Smooth muscle cell (in vitro differentiated cells): ENCODE measurements around the gene MARK2. TPM values are rescaled to one million over a fixed set of nuclear protein-coding genes. Genes with fewer than 3 reads are reported as not detected.
A peak's percentile ranks its signal among the peaks of the same experiment; 100 is the strongest.

Experiments
- DNase-seq: peaks from one replicate; lab custom pipeline; 2025; ENCODE audit not compliant: unreplicated experiment; lab: John Stamatoyannopoulos, UW
- H2AFZ ChIP-seq: fragments of 200-600 bp; sonication (generic); 2 replicates; pipeline ENCODE4 v1.6.0; 2016; ENCODE audit warnings: antibody characterized with exemption, low read depth, mild to moderate bottlenecking
- H3F3A ChIP-seq: fragments of 200-600 bp; sonication (generic); 2 replicates; pipeline ENCODE4 v1.6.0; 2017; ENCODE audit warnings: antibody characterized with exemption, low read depth
- H3K27ac ChIP-seq: fragments of 200-600 bp; sonication (generic); 2 replicates; pipeline ENCODE4 v1.5.1; 2016; ENCODE audit warnings: low read depth, mild to moderate bottlenecking
- H3K27me3 ChIP-seq: fragments of 200-600 bp; sonication (generic); 2 replicates; pipeline ENCODE4 v1.6.1; 2016; ENCODE audit warnings: low read depth, mild to moderate bottlenecking
- H3K36me3 ChIP-seq: fragments of 200-600 bp; sonication (generic); 2 replicates; pipeline ENCODE4 v1.5.1; 2016; ENCODE audit warnings: low read depth
- H3K4me1 ChIP-seq: fragments of 200-600 bp; sonication (generic); 2 replicates; pipeline ENCODE4 v1.5.1; 2016; ENCODE audit warnings: low read depth
- H3K4me2 ChIP-seq: fragments of 200-600 bp; sonication (generic); 2 replicates; pipeline ENCODE4 v1.6.0; 2016; ENCODE audit warnings: mild to moderate bottlenecking
- H3K4me3 ChIP-seq: fragments of 200-600 bp; sonication (generic); 2 replicates; pipeline ENCODE4 v1.5.1; 2016; ENCODE audit warnings: mild to moderate bottlenecking
- H3K79me2 ChIP-seq: fragments of 200-600 bp; sonication (generic); 2 replicates; pipeline ENCODE4 v1.6.0; 2016; ENCODE audit warnings: low read depth, mild to moderate bottlenecking
- H3K9ac ChIP-seq: fragments of 200-600 bp; sonication (generic); 2 replicates; pipeline ENCODE4 v1.6.0; 2016; ENCODE audit warnings: low read depth
- H3K9me3 ChIP-seq: fragments of 200-600 bp; sonication (generic); replicated peaks from 2 replicates; pipeline ENCODE4 v1.5.1; 2016; ENCODE audit warnings: low read depth
- H4K20me1 ChIP-seq: fragments of 200-600 bp; sonication (generic); 2 replicates; pipeline ENCODE4 v1.6.0; 2016; ENCODE audit warnings: low read depth
- CTCF ChIP-seq: fragments of 200-600 bp; sonication (generic); IDR thresholded peaks from 2 replicates; pipeline ENCODE4 v1.5.1; 2017; ENCODE audit warnings: borderline replicate concordance, mild to moderate bottlenecking, antibody characterized with exemption; ENCODE audit not compliant: insufficient read depth, poor library complexity, severe bottlenecking
- WGBS: methylation state at CpG from one replicate; pipeline ENCODE4 v1.1.7; 2016; ENCODE audit warnings: low lambda C conversion rate; 5-methylcytosine and 5-hydroxymethylcytosine counted together
- polyA plus RNA-seq: library from polyadenylated mRNA; unstranded; fragments of >200 nt; fragmentation: Nextera tagmentation; extraction: Ambion mirVana; gene quantifications from 2 replicates; pipeline ENCODE4 v1.2.1, GENCODE V29; 2016
- total RNA-seq: library from RNA; depleted of rRNA; stranded (reverse); fragments of >200 nt; gene quantifications from 2 replicates; pipeline ENCODE4 v1.2.3, GENCODE V29; 2014

Gene MARK2
- total and polyA plus RNA-seq, 2 experiments from 2014 or later, result 14.2 to 23.3 TPM

- no peak overlapping the region for H3K27ac ChIP-seq
- H3K9me3 ChIP-seq, result no peaks in the 10 kb centered on the region
- 93% methylated on average over 17 of the region's 17 CpGs for WGBS
- H3K4me2 ChIP-seq, result no peak overlapping the region
- no peak for TF ChIP-seq CTCF
- no peaks in the 10 kb centered on the region for H3K79me2 ChIP-seq
- no peaks in the 10 kb centered on the region for H3K27me3 ChIP-seq
- no peaks in the 10 kb centered on the region for H3K4me1 ChIP-seq
- peaks cover 29% of the 10 kb centered on the region for H4K20me1 ChIP-seq
- H3K36me3 ChIP-seq, result peaks cover 2% of the 10 kb centered on the region
- no peak overlapping the region for H2AFZ ChIP-seq
- DNase-seq, result no peak
- H3F3A ChIP-seq, result peaks cover 11% of the 10 kb centered on the region
- no peak overlapping the region for H3K4me3 ChIP-seq
- H3K9ac ChIP-seq, result no peak overlapping the region
Measured at GRCh38 chr11:63826471-63827190, 12.3 kb upstream of the MARK2 start.

- Histone ChIP-seq H3K9ac (no peak overlapping the region), H3F3A (peaks cover 4% of the 10 kb centered on the region), H3K9me3 (no peaks in the 10 kb centered on the region), H3K79me2 (no peaks in the 10 kb centered on the region), H3K4me3 (no peak overlapping the region), H2AFZ (no peak overlapping the region), H4K20me1 (peaks cover 8% of the 10 kb centered on the region), H3K27me3 (no peaks in the 10 kb centered on the region), H3K4me1 (no peaks in the 10 kb centered on the region), H3K36me3 (no peaks in the 10 kb centered on the region), H3K4me2 (no peak overlapping the region), H3K27ac (no peak overlapping the region)
- 85% methylated on average over 8 of the region's 8 CpGs for WGBS
- peak; percentile 24 for TF ChIP-seq CTCF
- no peak for DNase-seq
Measured at GRCh38 chr11:63829823-63830489, 9.0 kb upstream of the MARK2 start.

GRCh38 chr11:63831326-63831725, 7.6 kb upstream of the MARK2 start:
- Histone ChIP-seq H3K4me2 (no peak overlapping the region), H3K4me3 (no peak overlapping the region), H4K20me1 (no peaks in the 10 kb centered on the region), H3K79me2 (no peaks in the 10 kb centered on the region), H3K27ac (no peak overlapping the region), H3K9ac (no peak overlapping the region), H2AFZ (no peak overlapping the region), H3K27me3 (no peaks in the 10 kb centered on the region), H3K9me3 (no peaks in the 10 kb centered on the region), H3K4me1 (no peaks in the 10 kb centered on the region), H3F3A (peaks cover 4% of the 10 kb centered on the region), H3K36me3 (no peaks in the 10 kb centered on the region)
- 48% methylated on average over 7 of the region's 7 CpGs for WGBS
- no peak for DNase-seq
- TF ChIP-seq CTCF, result no peak

GRCh38 chr11:63832336-63832735, 6.6 kb upstream of the MARK2 start:
- H3K79me2 ChIP-seq, result no peaks in the 10 kb centered on the region
- no peak overlapping the region for H3K4me2 ChIP-seq
- TF ChIP-seq CTCF, result no peak
- no peaks in the 10 kb centered on the region for H3K36me3 ChIP-seq
- H3K4me1 ChIP-seq, result no peaks in the 10 kb centered on the region
- no peak overlapping the region for H2AFZ ChIP-seq
- no peak overlapping the region for H3K9ac ChIP-seq
- no peak overlapping the region for H3K4me3 ChIP-seq
- no peaks in the 10 kb centered on the region for H4K20me1 ChIP-seq
- H3K27me3 ChIP-seq, result no peaks in the 10 kb centered on the region
- no peak for DNase-seq
- 85% methylated on average over 2 of the region's 2 CpGs for WGBS
- H3K9me3 ChIP-seq, result no peaks in the 10 kb centered on the region
- H3K27ac ChIP-seq, result no peak overlapping the region
- H3F3A ChIP-seq, result peaks cover 4% of the 10 kb centered on the region
